Common myeloid progenitor, CD34-positive (primary cell): ENCODE data around the gene HTT.

ENCODE experiments used
- CTCF ChIA-PET: fragments of 350-600 bp; sonication (Branson Sonifier 250); formaldehyde crosslinking; loops from one replicate; lab custom pipeline; 2021; ENCODE audit warnings: antibody characterized with exemption; lab: Charles Lee
- POLR2A ChIA-PET: fragments of 350-600 bp; sonication (Branson Sonifier 250); formaldehyde crosslinking; loops from one replicate; lab custom pipeline; 2021; ENCODE audit warnings: antibody characterized with exemption; lab: Charles Lee
- DNase-seq, 3 donors: peaks; one replicate each; pipeline versions ENCODE4 v3.0.0 to v3.0.0-alpha.2; 2013
- H3K27ac ChIP-seq, 2 experiments: 1 replicate in 1 of 2; 2 replicates in 1 of 2; pipeline ENCODE4 v1.7.0; 2013; ENCODE audit warnings: inconsistent platforms in 2 of 2, low read length in 2 of 2, mild to moderate bottlenecking in 2 of 2, low read depth in 1 of 2, moderate library complexity in 1 of 2; ENCODE audit not compliant: severe bottlenecking in 2 of 2, insufficient read depth in 1 of 2, poor library complexity in 1 of 2
- H3K27me3 ChIP-seq, 5 experiments: replicated peaks in 2 of 5; 1 replicate in 3 of 5; 2 replicates in 2 of 5; pipeline versions ENCODE4 v1.6.1 to v1.7.0; 2013; ENCODE audit warnings: low read length in 4 of 5, mild to moderate bottlenecking in 2 of 5, moderate library complexity in 2 of 5, inconsistent platforms in 1 of 5; ENCODE audit not compliant: insufficient read depth in 5 of 5, control insufficient read depth in 4 of 5
- H3K36me3 ChIP-seq, 4 experiments: 1 replicate in 2 of 4; 2 replicates in 2 of 4; pipeline versions ENCODE4 v1.6.1 to v1.7.0; 2013; ENCODE audit warnings: low read length in 3 of 4, control low read depth in 1 of 4, mild to moderate bottlenecking in 1 of 4; ENCODE audit not compliant: control insufficient read depth in 4 of 4, insufficient read depth in 4 of 4
- H3K4me1 ChIP-seq, 4 experiments: 1 replicate in 3 of 4; 2 replicates in 1 of 4; pipeline versions ENCODE4 v1.6.1 to v1.7.1; 2013; ENCODE audit warnings: low read length in 3 of 4, mild to moderate bottlenecking in 3 of 4, control low read depth in 1 of 4, inconsistent platforms in 1 of 4, moderate library complexity in 1 of 4; ENCODE audit not compliant: control insufficient read depth in 4 of 4, insufficient read depth in 4 of 4; ENCODE audit errors: control extremely low read depth in 1 of 4
- H3K4me3 ChIP-seq, 7 experiments: 1 replicate in 4 of 7; 2 replicates in 3 of 7; pipeline versions ENCODE4 v1.5.1 to v1.7.0; 2013; ENCODE audit warnings: mild to moderate bottlenecking in 7 of 7, low read length in 6 of 7, moderate library complexity in 6 of 7, inconsistent platforms in 2 of 7, low read depth in 2 of 7, control low read depth in 1 of 7; ENCODE audit not compliant: insufficient read depth in 4 of 7, control insufficient read depth in 1 of 7; ENCODE audit errors: extremely low read depth in 1 of 7
- H3K9me3 ChIP-seq, 5 experiments: 1 replicate in 4 of 5; 2 replicates in 1 of 5; pipeline versions ENCODE4 v1.6.1 to v1.7.1; 2013; ENCODE audit warnings: low read length in 4 of 5, mild to moderate bottlenecking in 2 of 5, inconsistent platforms in 1 of 5, low read depth in 1 of 5, moderate library complexity in 1 of 5; ENCODE audit not compliant: control insufficient read depth in 4 of 5, insufficient read depth in 2 of 5; ENCODE audit errors: control extremely low read depth in 1 of 5
- WGBS: methylation state at CpG from one replicate; pipeline ENCODE4 v1.1.5; 2013; ENCODE audit not compliant: insufficient coverage; 5-methylcytosine and 5-hydroxymethylcytosine counted together

The HTT gene

DNA sequence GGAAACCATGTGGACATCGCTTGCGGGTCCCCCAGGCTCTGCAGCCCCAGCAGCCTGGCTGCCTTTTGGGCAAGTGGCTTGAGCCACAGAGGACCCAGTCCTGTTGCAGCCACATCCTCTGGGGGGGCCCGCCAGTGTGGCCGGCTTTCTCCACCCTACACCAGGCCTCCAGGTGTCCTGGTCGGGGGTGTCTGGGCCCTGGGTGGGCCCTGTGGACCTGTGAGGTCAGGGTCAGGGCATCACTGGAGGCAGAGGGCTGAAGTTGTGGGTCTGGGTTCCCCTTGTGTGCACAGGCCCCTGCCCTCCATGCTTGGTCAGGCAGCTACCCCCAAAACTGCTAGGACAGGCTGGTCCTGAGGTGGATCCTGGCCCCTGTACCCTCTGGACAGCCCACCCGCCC, 171.2 kb downstream of the HTT start:
- no peak for DNase-seq
- ChIA-PET CTCF (no interaction called here), POLR2A (no interaction called here)
- Histone ChIP-seq H3K4me3 (no peak overlapping the region), H3K4me1 (peaks cover 0 to 14% (median 11%) of the 10 kb centered on the region in 4 experiments), H3K27me3 (no peaks in the 10 kb centered on the region), H3K36me3 (peaks cover 4 to 19% (median 16%) of the 10 kb centered on the region in 4 experiments), H3K9me3 (no peaks in the 10 kb centered on the region), H3K27ac (no peak overlapping the region)
- 20% methylated on average over 1 of the region's 6 CpGs for WGBS

GRCh38 chr4:3246458-3247398, 172.2 kb downstream of the HTT start:
- CTCF ChIA-PET: interaction anchor here (0.8 to 1.0 kb wide), 2 partner anchors 12 to 53 kb away, joined by 3 read pairs; no protein-coding TSS in a partner anchor
- Histone ChIP-seq H3K9me3 (no peaks in the 10 kb centered on the region), H3K36me3 (peaks cover 0 to 9% (median 9%) of the 10 kb centered on the region in 4 experiments), H3K4me1 (peaks cover 0 to 14% (median 11%) of the 10 kb centered on the region in 4 experiments), H3K27ac (no peak overlapping the region), H3K27me3 (no peaks in the 10 kb centered on the region), H3K4me3 (no peak overlapping the region)
- no peak for DNase-seq
- 91% methylated on average over 11 of the region's 16 CpGs for WGBS
- POLR2A ChIA-PET: no interaction called here

- CTCF ChIA-PET: interaction anchor here (1.0 kb wide), 1 partner anchor 12 kb away, joined by 3 read pairs; no protein-coding TSS in a partner anchor
- no peak for DNase-seq
- Histone ChIP-seq H3K4me3 (no peak overlapping the region), H3K9me3 (no peaks in the 10 kb centered on the region), H3K4me1 (peaks cover 0 to 14% (median 11%) of the 10 kb centered on the region in 4 experiments), H3K27me3 (no peaks in the 10 kb centered on the region), H3K36me3 (peaks cover 0 to 6% (median 5%) of the 10 kb centered on the region in 4 experiments), H3K27ac (no peak overlapping the region)
- 98% methylated on average over 15 of the region's 21 CpGs for WGBS
- POLR2A ChIA-PET: no interaction called here
Observed at GRCh38 chr4:3247399-3248177, 173.1 kb downstream of the HTT start.

DNA sequence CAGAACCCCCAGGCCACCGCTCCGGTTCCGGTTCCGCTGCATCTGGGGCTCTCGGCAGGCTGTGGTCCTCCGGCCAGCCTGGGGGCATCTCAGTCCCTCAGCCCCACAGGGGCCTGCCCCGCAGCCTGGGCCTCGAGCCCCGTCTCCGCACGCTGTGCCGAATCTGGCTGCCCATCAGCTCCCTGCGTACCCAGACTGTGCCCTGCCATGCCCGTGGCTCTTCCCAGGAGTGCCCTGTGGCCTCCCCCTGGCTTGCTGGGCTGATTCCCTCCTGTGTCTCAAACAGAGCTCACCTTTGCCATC, 173.6 kb downstream of the HTT start:
- Histone ChIP-seq H3K9me3 (no peaks in the 10 kb centered on the region), H3K36me3 (peaks cover 0 to 6% (median 1%) of the 10 kb centered on the region in 4 experiments), H3K4me3 (no peak overlapping the region), H3K27me3 (no peaks in the 10 kb centered on the region), H3K27ac (no peak overlapping the region), H3K4me1 (peaks cover 0 to 14% (median 11%) of the 10 kb centered on the region in 4 experiments)
- DNase-seq: no peak
- CTCF ChIA-PET: interaction anchor here (0.9 to 1.0 kb wide), 2 partner anchors 9 to 194 kb away, joined by 3 read pairs; partner anchors contain the start of gene HGFAC
- WGBS: 98% methylated on average over 14 of the region's 14 CpGs
- POLR2A ChIA-PET: no interaction called here

GRCh38 chr4:3248811-3249661, 174.6 kb downstream of the HTT start, which contains the start of gene MSANTD1:
Gene MSANTD1, plus strand, starts transcription at chr4:3249159. Its CDS starts 64 bp downstream, at chr4:3249223.
- no peaks in the 10 kb centered on the region for H3K9me3 ChIP-seq
- peaks cover 0 to 2% (median under 1%) of the 10 kb centered on the region in 4 experiments for H3K36me3 ChIP-seq
- no peak within 1 kb of the TSS for H3K4me3 ChIP-seq
- peaks cover 0 to 10% (median 8%) of the 10 kb centered on the region in 4 experiments for H3K4me1 ChIP-seq
- ChIA-PET POLR2A (no interaction called here), CTCF (interaction anchor here (0.9 to 1.0 kb wide), 2 partner anchors 8 to 193 kb away, joined by 3 read pairs; partner anchors contain the start of gene HGFAC)
- 97% methylated on average over 62 of the region's 72 CpGs for WGBS
- H3K27me3 ChIP-seq: no peaks in the 10 kb centered on the region
- H3K27ac ChIP-seq: no peak within 1 kb of the TSS
- DNase-seq: peak; percentile 12 to 55 (median 46)

- WGBS: 95% methylated on average over 14 of the region's 20 CpGs
- Histone ChIP-seq H3K9me3 (no peaks in the 10 kb centered on the region), H3K4me1 (peaks cover 0 to 9% (median 6%) of the 10 kb centered on the region in 4 experiments), H3K36me3 (no peaks in the 10 kb centered on the region), H3K4me3 (no peak overlapping the region), H3K27me3 (no peaks in the 10 kb centered on the region), H3K27ac (no peak overlapping the region)
- POLR2A ChIA-PET: no interaction called here
- CTCF ChIA-PET: no interaction called here
- DNase-seq: no peak
Observed at GRCh38 chr4:3249711-3250437, 175.4 kb downstream of the HTT start.
